ENCODE data around the gene FOXA3. TPM values are rescaled to one million over a fixed set of nuclear protein-coding genes. Genes with fewer than 3 reads are reported as not detected.
A peak's percentile ranks its signal among the peaks of the same experiment; 100 is the strongest.
"Not testable (repeated sequence)": the region's sequence is repeated elsewhere in the genome, so short reads cannot be mapped to it uniquely, and the experiment has no call there.

The FOXA3 gene
- total RNA-seq, 1 donor from 2014 or later, result not detected

- FAIRE-seq (no peak), DNase-seq (ENCODE audit: low spot score in 2 of 2) (no peak)
These were observed 36.5 kb upstream of the FOXA3 start for GRCh38 chr19:45827459-45828093.

GRCh38 chr19:45828523-45828922, 35.6 kb upstream of the FOXA3 start:
- FAIRE-seq (no peak), DNase-seq (ENCODE audit: low spot score in 2 of 2) (no peak)

GRCh38 chr19:45828945-45829344, 35.2 kb upstream of the FOXA3 start:
- DNase-seq (ENCODE audit: low spot score in 2 of 2) (no peak), FAIRE-seq (no peak)

- FAIRE-seq (no peak), DNase-seq (ENCODE audit: low spot score in 2 of 2) (no peak)
These were observed 29.2 kb upstream of the FOXA3 start for GRCh38 chr19:45834970-45835369.

- FAIRE-seq (no peak), DNase-seq (ENCODE audit: low spot score in 2 of 2) (no peak)
These were observed 21.9 kb upstream of the FOXA3 start for GRCh38 chr19:45842198-45842597.

- FAIRE-seq (no peak), DNase-seq (ENCODE audit: low spot score in 2 of 2) (no peak)
These were observed 16.5 kb upstream of the FOXA3 start for GRCh38 chr19:45847663-45848062.

GRCh38 chr19:45848922-45849321, 15.2 kb upstream of the FOXA3 start:
- DNase-seq (ENCODE audit: low spot score in 2 of 2), result no peak
- no peak for FAIRE-seq

GRCh38 chr19:45852145-45852750, 11.9 kb upstream of the FOXA3 start:
- FAIRE-seq (no peak), DNase-seq (ENCODE audit: low spot score in 2 of 2) (no peak)

- no peak for FAIRE-seq
- no peak for DNase-seq (ENCODE audit: low spot score in 2 of 2)
These were observed 11.1 kb upstream of the FOXA3 start for GRCh38 chr19:45852983-45853382.

GRCh38 chr19:45854167-45854778, 9.9 kb upstream of the FOXA3 start:
- DNase-seq (ENCODE audit: low spot score in 2 of 2) (no peak), FAIRE-seq (no peak)

GRCh38 chr19:45860359-45861259, 3.5 kb upstream of the FOXA3 start:
- no peak for FAIRE-seq
- DNase-seq (ENCODE audit: low spot score in 2 of 2), result no peak

GRCh38 chr19:45862271-45862563, 1.9 kb upstream of the FOXA3 start:
- no peak for DNase-seq (ENCODE audit: low spot score in 2 of 2)
- no peak for FAIRE-seq

- peak; percentile 100 for DNase-seq (ENCODE audit: low spot score in 2 of 2)
- peak; percentile 48 for FAIRE-seq
These were observed 1.4 kb upstream of the FOXA3 start, which contains the start of gene SYMPK for GRCh38 chr19:45862564-45863334. SYMPK (minus strand) TSS chr19:45863147; CDS start chr19:45854495, 8,652 bp downstream.

- FAIRE-seq (no peak), DNase-seq (ENCODE audit: low spot score in 2 of 2) (no peak)
These were observed 739 bp upstream of the FOXA3 start for GRCh38 chr19:45863335-45863839.

- FAIRE-seq (no peak), DNase-seq (ENCODE audit: low spot score in 2 of 2) (no peak)
These were observed 530 bp downstream of the FOXA3 start for GRCh38 chr19:45864629-45865082.

- FAIRE-seq (no peak), DNase-seq (ENCODE audit: low spot score in 2 of 2) (no peak)
These were observed 1.3 kb downstream of the FOXA3 start for GRCh38 chr19:45865269-45865948.

GRCh38 chr19:45866400-45867176, 2.5 kb downstream of the FOXA3 start:
- FAIRE-seq, result no peak

GRCh38 chr19:45867241-45867640, 3.1 kb downstream of the FOXA3 start:
- FAIRE-seq; DNase-seq (ENCODE audit: low spot score in 2 of 2): not testable (repeated sequence)

More at GRCh38 chr19:45866400-45867176, 2.5 kb downstream of the FOXA3 start:
- DNase-seq (ENCODE audit: low spot score in 2 of 2), result no peak

- DNase-seq (ENCODE audit: low spot score in 2 of 2), result no peak
- FAIRE-seq, result no peak
These were observed 6.7 kb downstream of the FOXA3 start for GRCh38 chr19:45870798-45871197.

All from frontal cortex (tissue), 4 donors.